Tibial nerve (tissue), 3 donors: Measurements from ENCODE around the gene MEOX1.

Experiments
- CTCF ChIP-seq, 5 experiments: fragments of 200-600 bp in 3 of 5; fragments of 450-650 bp in 2 of 5; sonication (generic) in 3 of 5; IDR thresholded peaks; one replicate each; pipeline ENCODE4 v1.5.1; 2016 to 2019; ENCODE audit warnings: antibody characterized with exemption in 5 of 5, mild to moderate bottlenecking in 3 of 5, moderate library complexity in 2 of 5
- POLR2A ChIP-seq, 2 donors: fragments of 450-650 bp; IDR thresholded peaks; one replicate each; pipeline ENCODE4 v1.6.1; 2017; ENCODE audit warnings: antibody characterized with exemption in 2 of 2, mild to moderate bottlenecking in 2 of 2, moderate library complexity in 2 of 2

GRCh38 chr17:43616421-43616820 lies 45.3 kb downstream of the MEOX1 start:
- TF ChIP-seq CTCF (IDR thresholded peaks at IDR 0.05) (no peak), POLR2A (IDR thresholded peaks at IDR 0.05) (no peak)
